Ishikawa (cell line): ENCODE results near the gene SSUH2.

Experiments used
- CREB1 ChIP-seq: IDR thresholded peaks from 2 replicates; pipeline ENCODE4 v1.6.1; 2012; ENCODE audit warnings: low read depth
- EP300 ChIP-seq: IDR thresholded peaks from 2 replicates; pipeline ENCODE4 v1.6.1; 2012; ENCODE audit warnings: borderline replicate concordance
- FOXM1 ChIP-seq: IDR thresholded peaks from 2 replicates; pipeline ENCODE4 v1.6.1; 2012; ENCODE audit warnings: low read depth, borderline replicate concordance
- MAX ChIP-seq: IDR thresholded peaks from 2 replicates; pipeline ENCODE4 v1.6.1; 2012
- REST ChIP-seq: IDR thresholded peaks from 2 replicates; pipeline ENCODE4 v1.6.1; 2012; ENCODE audit warnings: low read depth, mild to moderate bottlenecking
- TAF1 ChIP-seq: IDR thresholded peaks from 2 replicates; pipeline ENCODE4 v1.6.1; 2012; ENCODE audit warnings: low read depth, mild to moderate bottlenecking

GRCh38 chr3:8575364-8576104, 69.1 kb downstream of the SSUH2 start:
- TF ChIP-seq EP300, result no peak
- TF ChIP-seq REST, result no peak
- TF ChIP-seq FOXM1, result no peak
- TF ChIP-seq MAX, result no peak
- no peak for TF ChIP-seq CREB1
- no peak for TF ChIP-seq TAF1
